ENCODE results near the gene SMC5.
"Not testable (repeated sequence)": the region's sequence is repeated elsewhere in the genome, so short reads cannot be mapped to it uniquely, and the experiment has no call there.

Gene SMC5

DNA sequence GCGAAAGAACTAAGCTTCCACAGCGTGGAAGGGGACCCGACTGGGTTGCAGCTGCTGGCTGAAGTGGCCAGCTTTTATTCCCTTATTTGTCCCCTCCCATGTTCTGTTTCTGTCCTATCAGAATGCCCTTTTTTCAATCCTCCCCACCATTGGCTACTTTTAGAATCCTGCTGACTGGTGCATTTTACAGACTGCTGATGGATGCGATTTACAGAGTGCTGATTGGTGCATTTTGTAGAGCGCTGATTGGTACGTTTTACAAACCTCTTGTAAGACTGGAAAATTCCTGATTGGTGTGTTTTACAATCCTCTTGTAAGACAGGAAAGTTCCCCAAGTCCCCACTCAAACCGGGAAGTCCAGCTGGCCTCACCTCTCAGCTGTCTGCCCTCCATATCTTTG, 105.0 kb downstream of the SMC5 start:
- DNase-seq (ENCODE audit: low read depth): no peak

DNA sequence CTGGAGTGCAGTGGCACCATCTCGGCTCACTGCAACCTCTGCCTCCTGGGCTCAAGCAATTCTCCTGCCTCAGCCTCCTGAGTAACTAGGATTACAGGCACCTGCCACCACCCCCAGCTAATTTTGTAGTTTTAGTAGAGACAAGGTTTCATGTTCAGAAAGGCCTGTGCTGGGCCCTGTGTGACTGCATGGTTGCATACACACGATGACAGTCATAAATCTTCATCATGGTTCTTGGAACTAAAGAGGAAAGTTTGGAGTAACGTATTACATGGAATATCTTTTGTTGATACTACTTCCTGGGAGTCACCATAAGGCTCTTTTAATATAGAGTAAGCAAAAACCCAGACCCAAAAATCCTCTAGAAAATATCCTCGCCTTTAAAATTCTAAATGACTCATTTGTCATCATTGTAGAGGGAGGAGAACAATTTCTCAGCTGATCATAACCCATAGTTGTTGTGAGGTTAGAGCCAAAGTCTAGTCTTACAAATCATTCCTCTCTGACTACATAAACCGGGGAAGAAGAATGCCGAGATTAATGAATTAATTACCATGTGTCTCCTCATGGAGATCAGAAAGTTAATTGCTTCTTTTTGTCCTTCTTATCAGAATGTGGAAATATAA, 108.6 kb downstream of the SMC5 start:
- no peak for DNase-seq (ENCODE audit: low read depth)

DNA sequence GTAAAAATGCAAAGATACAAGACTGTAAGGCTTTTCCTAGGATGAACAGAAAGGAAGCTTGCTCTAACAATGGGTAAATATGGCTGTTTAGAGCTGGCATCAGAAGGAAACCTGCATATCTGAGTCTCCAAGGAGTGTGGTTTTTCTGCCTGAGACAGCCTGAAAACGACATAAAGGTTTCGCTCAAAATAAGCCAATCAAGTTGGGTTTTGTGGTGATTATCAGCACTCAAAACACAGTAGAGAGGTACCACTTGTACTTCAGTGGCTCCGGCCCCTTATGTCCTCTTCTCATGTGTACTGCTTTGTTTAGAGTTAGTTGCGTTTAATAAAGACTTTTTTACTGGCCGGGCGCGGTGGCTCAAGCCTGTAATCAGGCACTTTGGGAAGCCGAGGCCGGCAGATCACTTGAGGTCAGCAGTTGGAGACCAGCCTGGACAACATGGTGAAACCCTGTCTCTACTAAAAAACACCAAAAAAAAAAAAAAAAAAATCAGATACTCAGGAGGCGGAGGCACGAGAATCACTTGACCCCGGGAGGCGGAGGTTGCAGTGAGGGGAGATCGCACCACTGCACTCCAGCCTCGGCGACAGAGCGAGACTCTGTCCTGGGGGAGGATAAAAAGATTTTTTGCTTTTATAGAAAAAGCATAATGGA, 116.3 kb downstream of the SMC5 start:
- DNase-seq (ENCODE audit: low read depth): no peak

GRCh38 chr9:70382046-70382708, 123.4 kb downstream of the SMC5 start:
- no peak for DNase-seq (ENCODE audit: low read depth)

GRCh38 chr9:70382709-70383605, 124.2 kb downstream of the SMC5 start:
- no peak for DNase-seq (ENCODE audit: low read depth)

GRCh38 chr9:70385426-70385825, 126.6 kb downstream of the SMC5 start:
- DNase-seq (ENCODE audit: low read depth): no peak

DNA sequence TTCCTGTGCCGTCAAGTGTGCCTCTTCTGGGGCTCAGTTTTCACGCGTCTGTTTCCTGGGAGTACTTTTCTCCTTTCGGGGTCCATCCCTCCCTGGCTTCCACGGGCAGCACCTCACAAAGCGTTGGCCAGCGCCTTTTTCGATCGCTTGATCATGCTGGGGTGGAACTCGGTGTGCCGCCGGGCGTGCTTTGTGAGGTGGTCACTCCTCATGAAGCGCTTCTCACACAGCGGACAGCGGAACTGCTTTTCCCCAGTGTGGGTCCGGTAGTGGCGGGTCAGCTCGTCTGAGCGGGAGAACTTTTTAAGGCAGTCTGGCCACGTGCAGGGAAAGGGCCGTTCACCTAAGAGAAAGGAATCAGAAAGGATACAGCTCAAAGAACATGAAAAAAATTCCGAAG, 128.9 kb downstream of the SMC5 start:
- no peak for DNase-seq (ENCODE audit: low read depth)

- DNase-seq (ENCODE audit: low read depth): no peak
These were observed 130.4 kb downstream of the SMC5 start for GRCh38 chr9:70389188-70389587.

DNA sequence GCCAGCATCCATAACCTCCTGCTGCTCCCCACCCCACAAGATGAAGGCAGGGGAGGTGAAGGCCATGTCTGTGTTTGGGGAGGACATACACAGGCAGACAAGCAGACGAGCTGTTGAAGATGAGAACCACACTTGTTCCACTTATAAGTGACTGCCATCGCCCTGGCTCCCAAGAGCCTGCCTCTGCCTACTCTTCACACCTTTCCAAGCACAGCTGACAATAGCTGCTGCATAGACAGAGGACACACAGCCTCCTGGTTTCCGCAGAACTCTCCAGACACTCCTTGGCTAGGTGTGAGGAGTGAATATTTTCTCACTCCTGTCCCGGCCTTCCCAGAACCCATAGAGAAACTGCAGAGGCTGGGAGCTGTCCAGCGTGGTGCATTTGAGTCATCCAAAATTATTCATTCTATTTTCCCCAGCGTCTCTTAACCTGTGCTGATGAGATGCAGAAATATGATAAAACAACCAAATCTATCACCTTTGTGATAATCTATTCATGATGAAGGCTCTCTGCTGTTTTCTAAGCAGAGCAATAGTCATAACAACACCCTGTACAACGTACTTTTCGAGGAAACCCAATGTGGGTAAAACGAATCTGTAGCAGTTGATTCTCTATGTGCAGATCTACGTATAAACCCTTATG, 131.0 kb downstream of the SMC5 start:
- no peak for DNase-seq (ENCODE audit: low read depth)

- DNase-seq (ENCODE audit: low read depth): no peak
These were observed 132.2 kb downstream of the SMC5 start for GRCh38 chr9:70390933-70391341.

- DNase-seq (ENCODE audit: low read depth): no peak
These were observed 133.4 kb downstream of the SMC5 start for GRCh38 chr9:70392189-70392588.

DNA sequence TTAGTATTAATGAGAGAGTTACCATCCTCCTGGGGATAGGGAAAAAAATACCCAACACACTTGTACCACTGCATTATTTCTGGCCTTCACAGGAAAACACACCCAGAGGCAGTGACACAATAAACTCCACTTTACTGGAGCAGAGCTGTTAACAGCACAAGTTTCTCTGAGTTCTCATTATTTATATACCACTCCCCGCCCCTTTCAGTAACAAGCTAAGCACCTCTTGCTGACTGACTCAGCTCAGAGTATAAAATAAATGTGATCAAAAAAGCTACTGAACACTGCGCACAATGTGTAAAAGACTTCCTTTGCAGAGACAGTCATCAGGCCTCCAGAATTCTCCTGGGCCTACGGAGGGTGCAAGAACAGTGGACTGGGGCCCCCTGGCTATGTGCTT, 134.1 kb downstream of the SMC5 start:
- no peak for DNase-seq (ENCODE audit: low read depth)

DNA sequence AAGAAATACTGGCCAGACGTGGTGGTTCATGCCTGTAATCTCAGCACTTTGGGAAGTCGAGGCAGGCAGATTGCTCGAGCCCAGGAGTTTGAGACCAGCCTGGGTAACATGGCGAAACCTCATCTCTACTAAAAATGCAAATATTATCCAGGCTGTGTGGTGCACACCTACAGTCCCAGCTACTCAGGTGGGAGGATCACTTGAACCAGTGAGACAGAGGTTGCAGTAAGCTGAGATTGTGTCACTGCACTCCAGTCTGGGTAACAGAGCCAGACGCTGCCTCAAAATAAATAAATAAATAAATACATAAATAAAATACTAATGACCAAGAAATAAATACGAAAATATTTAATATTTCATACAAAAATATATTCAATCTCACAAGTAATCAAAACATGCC, 136.9 kb downstream of the SMC5 start:
- no peak for DNase-seq (ENCODE audit: low read depth)

DNA sequence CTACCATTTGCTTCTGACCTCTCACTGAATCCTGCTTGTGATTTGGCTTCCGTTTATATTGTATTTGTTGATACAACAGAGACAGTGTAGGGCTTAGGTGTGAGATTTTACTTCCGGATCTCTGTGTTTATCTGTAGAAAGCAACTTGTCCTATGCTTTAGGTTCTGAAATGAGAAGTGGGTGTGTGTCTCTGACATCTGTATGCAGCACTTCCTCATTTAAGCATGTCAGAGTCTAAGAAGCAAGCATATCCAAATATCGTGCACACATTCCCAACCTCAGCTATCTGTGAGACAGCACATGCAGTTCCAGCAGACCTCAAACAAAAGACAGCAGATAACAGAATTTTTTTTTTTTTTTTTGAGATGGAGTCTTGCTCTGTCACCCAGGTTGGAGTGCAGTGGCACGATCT, 139.4 kb downstream of the SMC5 start:
- no peak for DNase-seq (ENCODE audit: low read depth)

- no peak for DNase-seq (ENCODE audit: low read depth)
These were observed 140.4 kb downstream of the SMC5 start for GRCh38 chr9:70399141-70399540.

- no peak for DNase-seq (ENCODE audit: low read depth)
These were observed 141.5 kb downstream of the SMC5 start for GRCh38 chr9:70400107-70400892.

DNA sequence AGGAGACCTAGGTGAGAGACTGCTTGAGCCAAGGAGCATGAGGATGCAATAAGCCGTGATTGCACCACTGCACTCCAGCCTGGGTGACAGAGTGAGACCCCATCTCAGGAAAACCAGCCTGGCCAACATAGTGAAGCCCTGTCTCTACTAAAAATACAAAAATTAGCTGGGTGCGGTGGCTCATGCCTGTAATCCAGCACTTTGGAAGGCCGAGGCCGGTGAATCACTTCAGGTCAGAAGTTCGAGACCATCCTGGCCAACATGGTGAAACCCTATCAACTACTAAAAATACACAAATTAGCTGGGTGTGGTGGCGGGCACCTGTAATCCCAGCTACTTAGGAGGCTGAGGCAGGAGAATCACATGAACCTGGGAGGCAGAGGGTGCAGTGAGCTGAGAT, 142.5 kb downstream of the SMC5 start:
- DNase-seq (ENCODE audit: low read depth): not testable (repeated sequence)

DNA sequence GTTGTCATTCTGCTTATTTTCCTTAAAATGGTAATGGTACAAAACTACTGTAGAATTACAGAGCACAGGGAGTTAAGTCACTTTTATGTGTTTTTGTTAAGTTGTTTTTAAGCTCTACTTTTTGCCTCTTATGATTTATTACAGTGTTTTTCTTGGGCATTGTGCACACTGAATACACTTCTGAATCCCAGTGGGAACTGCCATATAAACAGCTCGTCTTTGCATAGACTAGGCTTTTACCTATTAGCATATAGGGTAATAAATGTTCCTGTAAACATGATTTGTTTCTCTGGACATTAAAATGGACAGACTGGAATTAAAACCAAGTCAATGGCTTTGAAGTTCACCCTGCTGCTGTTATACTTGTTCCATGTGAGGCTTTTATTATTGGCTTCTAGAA, 143.4 kb downstream of the SMC5 start:
- no peak for DNase-seq (ENCODE audit: low read depth)

- no peak for DNase-seq (ENCODE audit: low read depth)
These were observed 144.4 kb downstream of the SMC5 start for GRCh38 chr9:70403166-70403565.

DNA sequence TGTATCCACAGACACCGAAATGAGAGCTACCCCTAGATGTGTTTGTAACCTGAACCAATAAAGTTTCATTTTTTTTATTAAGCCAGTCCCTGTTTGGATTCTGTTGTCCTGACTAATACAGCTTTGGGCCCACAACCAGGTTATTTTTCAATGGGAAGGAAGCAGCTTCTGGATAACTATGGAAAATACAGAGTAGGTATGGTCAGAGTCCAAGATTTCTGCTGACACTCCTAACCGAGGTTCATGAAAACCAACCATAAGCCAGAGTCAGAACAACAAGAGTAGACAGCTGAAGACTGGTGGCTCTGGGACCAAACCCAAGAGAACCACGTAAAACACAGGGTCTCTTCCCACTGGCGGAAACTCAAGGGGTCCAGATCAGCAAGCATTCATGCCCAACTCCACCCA, 144.8 kb downstream of the SMC5 start:
- no peak for DNase-seq (ENCODE audit: low read depth)

DNA sequence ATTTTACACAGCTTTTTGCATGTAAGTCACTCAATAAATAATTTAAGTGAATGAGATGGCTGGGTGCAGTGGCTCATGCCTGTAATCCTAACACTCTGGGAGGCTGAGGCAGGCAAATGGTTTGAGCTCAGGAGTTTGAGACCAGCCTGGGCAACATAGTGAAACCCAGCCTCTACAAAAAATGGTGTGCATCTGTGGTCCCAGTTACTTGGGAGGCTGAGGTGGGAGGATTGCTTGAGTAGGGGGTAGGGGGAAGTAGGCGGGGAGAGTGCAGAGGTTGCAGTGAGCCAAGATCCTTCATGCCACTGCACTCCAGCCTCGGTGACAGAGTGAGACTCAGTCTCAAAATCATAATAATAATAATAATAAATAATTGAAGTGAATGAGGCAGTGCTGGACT, 145.5 kb downstream of the SMC5 start:
- DNase-seq (ENCODE audit: low read depth): no peak
